C4-2B (cell line): ENCODE results near the gene EFCAB5.

Experiments used
- ZFX ChIP-seq: fragments of 450-650 bp; IDR thresholded peaks from 2 replicates; pipeline ENCODE4 v1.6.1; 2017
- TF ChIP-seq, protein P1 (sequence below): fragments of 450-650 bp; conservative IDR thresholded peaks from 2 replicates; pipeline ENCODE4 v1.5.1; 2017; ENCODE audit warnings: mild to moderate bottlenecking

DNA sequence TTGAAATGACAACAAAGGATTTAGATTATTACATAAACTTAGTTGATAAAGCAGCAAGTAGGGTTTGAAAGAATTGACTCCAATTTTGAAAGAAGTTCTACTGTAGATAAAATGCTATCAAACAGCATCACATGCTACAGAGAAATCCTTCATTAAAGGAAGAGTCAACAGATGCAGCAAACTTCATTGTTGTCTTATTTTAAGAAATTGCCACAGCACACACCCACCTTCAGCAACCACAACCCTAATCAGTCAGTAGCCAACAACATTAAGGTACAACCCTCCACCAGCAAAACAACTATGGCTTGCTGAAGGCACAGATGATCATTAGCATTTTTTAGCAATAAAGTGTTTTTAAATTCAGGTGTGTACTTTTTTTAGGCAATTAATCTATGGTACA lies 100.1 kb downstream of the EFCAB5 start:
- TF ChIP-seq, protein P1, sequence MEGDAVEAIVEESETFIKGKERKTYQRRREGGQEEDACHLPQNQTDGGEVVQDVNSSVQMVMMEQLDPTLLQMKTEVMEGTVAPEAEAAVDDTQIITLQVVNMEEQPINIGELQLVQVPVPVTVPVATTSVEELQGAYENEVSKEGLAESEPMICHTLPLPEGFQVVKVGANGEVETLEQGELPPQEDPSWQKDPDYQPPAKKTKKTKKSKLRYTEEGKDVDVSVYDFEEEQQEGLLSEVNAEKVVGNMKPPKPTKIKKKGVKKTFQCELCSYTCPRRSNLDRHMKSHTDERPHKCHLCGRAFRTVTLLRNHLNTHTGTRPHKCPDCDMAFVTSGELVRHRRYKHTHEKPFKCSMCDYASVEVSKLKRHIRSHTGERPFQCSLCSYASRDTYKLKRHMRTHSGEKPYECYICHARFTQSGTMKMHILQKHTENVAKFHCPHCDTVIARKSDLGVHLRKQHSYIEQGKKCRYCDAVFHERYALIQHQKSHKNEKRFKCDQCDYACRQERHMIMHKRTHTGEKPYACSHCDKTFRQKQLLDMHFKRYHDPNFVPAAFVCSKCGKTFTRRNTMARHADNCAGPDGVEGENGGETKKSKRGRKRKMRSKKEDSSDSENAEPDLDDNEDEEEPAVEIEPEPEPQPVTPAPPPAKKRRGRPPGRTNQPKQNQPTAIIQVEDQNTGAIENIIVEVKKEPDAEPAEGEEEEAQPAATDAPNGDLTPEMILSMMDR: no peak
- no peak for TF ChIP-seq ZFX
